Nephron (organoid): ENCODE results near the gene NKD2.

Source experiments
- H3K27ac Mint-ChIP-seq, 3 experiments: 2 replicates each; pipeline ENCODE4 v1.8.0; 2020; ENCODE audit warnings: mixed read lengths in 3 of 3, mild to moderate bottlenecking in 2 of 3, moderate library complexity in 1 of 3
- H3K27me3 Mint-ChIP-seq: 2 replicates; pipeline ENCODE4 v1.8.0; 2021; ENCODE audit warnings: low read depth, mild to moderate bottlenecking, moderate library complexity, mixed read lengths
- H3K36me3 Mint-ChIP-seq: 2 replicates; pipeline ENCODE4 v1.8.0; 2020; ENCODE audit warnings: low read depth, mixed read lengths
- H3K4me1 Mint-ChIP-seq: 2 replicates; pipeline ENCODE4 v1.8.0; 2020; ENCODE audit warnings: mixed read lengths
- H3K4me3 Mint-ChIP-seq, 3 experiments: 2 replicates each; pipeline ENCODE4 v1.8.0; 2020; ENCODE audit warnings: mild to moderate bottlenecking in 3 of 3, mixed read lengths in 3 of 3, moderate library complexity in 2 of 3
- H3K9me3 Mint-ChIP-seq: 2 replicates; pipeline ENCODE4 v1.8.0; 2020; ENCODE audit warnings: mixed read lengths
- CTCF ChIP-seq, 3 experiments: fragments of 200-600 bp; sonication (generic); IDR thresholded peaks; one replicate each; pipeline ENCODE4 v1.5.0; 2021; ENCODE audit warnings: antibody characterized with exemption in 3 of 3; ENCODE audit not compliant: unreplicated experiment in 3 of 3

Gene NKD2

GRCh38 chr5:1037671-1038416 lies 29.2 kb downstream of the NKD2 start:
- peaks cover 14% of the 10 kb centered on the region for H3K36me3 Mint-ChIP-seq
- H3K9me3 Mint-ChIP-seq = peaks cover under 1% of the 10 kb centered on the region
- peaks cover 5% of the 10 kb centered on the region for H3K27me3 Mint-ChIP-seq
- no peak overlapping the region for H3K27ac Mint-ChIP-seq
- no peaks in the 10 kb centered on the region for H3K4me1 Mint-ChIP-seq
- no peak overlapping the region for H3K4me3 Mint-ChIP-seq
- TF ChIP-seq CTCF (IDR thresholded peaks at IDR 0.05; ENCODE audit: unreplicated experiment in 3 of 3) = no peak

- Mint-ChIP-seq H3K36me3 (peaks cover 14% of the 10 kb centered on the region), H3K4me1 (no peaks in the 10 kb centered on the region), H3K4me3 (no peak overlapping the region), H3K9me3 (peaks cover 3% of the 10 kb centered on the region), H3K27me3 (peaks cover 5% of the 10 kb centered on the region), H3K27ac (no peak overlapping the region)
- TF ChIP-seq CTCF (IDR thresholded peaks at IDR 0.05; ENCODE audit: unreplicated experiment in 3 of 3) = no peak
Measured at GRCh38 chr5:1038417-1039209, 30.0 kb downstream of the NKD2 start.

- H3K36me3 Mint-ChIP-seq = peaks cover 10% of the 10 kb centered on the region
- H3K27me3 Mint-ChIP-seq = peaks cover 10% of the 10 kb centered on the region
- H3K4me3 Mint-ChIP-seq = no peak overlapping the region
- no peak for TF ChIP-seq CTCF (IDR thresholded peaks at IDR 0.05; ENCODE audit: unreplicated experiment in 3 of 3)
- H3K4me1 Mint-ChIP-seq = no peaks in the 10 kb centered on the region
- peaks cover 3% of the 10 kb centered on the region for H3K9me3 Mint-ChIP-seq
- no peak overlapping the region for H3K27ac Mint-ChIP-seq
Measured at GRCh38 chr5:1039210-1039548, 30.6 kb downstream of the NKD2 start.

GRCh38 chr5:1039706-1040260 lies 31.2 kb downstream of the NKD2 start:
- Mint-ChIP-seq H3K36me3 (peaks cover 9% of the 10 kb centered on the region), H3K27ac (no peak overlapping the region), H3K4me1 (no peaks in the 10 kb centered on the region), H3K27me3 (peaks cover 10% of the 10 kb centered on the region), H3K9me3 (peaks cover 3% of the 10 kb centered on the region), H3K4me3 (no peak overlapping the region)
- no peak for TF ChIP-seq CTCF (IDR thresholded peaks at IDR 0.05; ENCODE audit: unreplicated experiment in 3 of 3)

- no peak overlapping the region for H3K27ac Mint-ChIP-seq
- H3K4me1 Mint-ChIP-seq = no peaks in the 10 kb centered on the region
- H3K9me3 Mint-ChIP-seq = peaks cover 3% of the 10 kb centered on the region
- H3K36me3 Mint-ChIP-seq = peaks cover 9% of the 10 kb centered on the region
- no peak for TF ChIP-seq CTCF (IDR thresholded peaks at IDR 0.05; ENCODE audit: unreplicated experiment in 3 of 3)
- peaks cover 5% of the 10 kb centered on the region for H3K27me3 Mint-ChIP-seq
- H3K4me3 Mint-ChIP-seq = no peak overlapping the region
Measured at GRCh38 chr5:1040571-1040970, 32.0 kb downstream of the NKD2 start.
